AG04449 (cell line): ENCODE results near the gene ADAMTSL1.

Source experiments
- CTCF ChIA-PET: fragments of 350-600 bp; formaldehyde crosslinking; extraction: SDS; loops from one replicate; lab custom pipeline; 2021; ENCODE audit warnings: antibody characterized with exemption; lab: Yijun Ruan, JAX
- POLR2A ChIA-PET: fragments of 400-600, 350-600 bp; formaldehyde crosslinking; extraction: SDS; loops from one replicate; lab custom pipeline; 2020; ENCODE audit warnings: antibody characterized with exemption, inconsistent platforms; lab: Yijun Ruan, JAX
- DNase-seq: peaks from one replicate; pipeline ENCODE4 v3.0.0-alpha.2; 2010; ENCODE audit warnings: low read depth, low spot score
- H3K4me3 ChIP-seq: 2 replicates; pipeline ENCODE4 v1.5.1; 2011; ENCODE audit warnings: low read depth, mild to moderate bottlenecking, control low read depth, low read length
- CTCF ChIP-seq: IDR thresholded peaks from one replicate; pipeline ENCODE4 v1.5.1; 2011; ENCODE audit warnings: mild to moderate bottlenecking, moderate library complexity, low read length, control low read depth, inconsistent platforms; ENCODE audit not compliant: insufficient read depth; ENCODE audit errors: missing control alignments

The ADAMTSL1 gene

DNA sequence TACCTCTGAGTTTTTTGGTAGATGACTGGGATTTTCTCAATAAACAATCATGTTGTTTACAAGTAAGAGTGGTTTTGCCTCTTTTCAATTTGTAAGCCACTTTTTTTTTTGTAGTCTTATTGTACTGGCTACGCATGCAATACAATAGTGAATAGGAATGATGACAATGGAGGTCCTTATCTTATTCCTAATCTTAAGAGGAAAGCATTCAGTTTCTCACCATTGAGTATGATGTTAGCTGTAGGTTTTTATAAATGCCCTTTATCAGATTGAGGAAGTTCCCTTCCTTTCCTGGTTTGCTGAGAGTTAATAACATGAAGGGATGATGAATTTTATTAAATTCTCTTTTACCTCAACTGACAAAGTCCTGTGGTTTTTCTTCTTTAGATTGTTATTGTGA lies 155.2 kb downstream of the ADAMTSL1 start:
- DNase-seq, result no peak
- no peak overlapping the region for H3K4me3 ChIP-seq
- POLR2A ChIA-PET, result no interaction called here
- CTCF ChIA-PET, result interaction anchor here (1.5 kb wide), 1 partner anchor 17 kb away, joined by 5 read pairs; no protein-coding TSS in a partner anchor
- no peak for TF ChIP-seq CTCF

GRCh38 chr9:18632632-18633403 lies 158.9 kb downstream of the ADAMTSL1 start:
- ChIA-PET POLR2A (interaction anchor here (0.7 to 0.9 kb wide), 2 partner anchors 9 to 63 kb away, joined by 3 read pairs; no protein-coding TSS in a partner anchor), CTCF (interaction anchor here (0.9 to 1.3 kb wide), 6 partner anchors 9 to 396 kb away, joined by 3 to 5 read pairs (median 3); no protein-coding TSS in a partner anchor)
- no peak overlapping the region for H3K4me3 ChIP-seq
- peak; percentile 69 for DNase-seq
- no peak for TF ChIP-seq CTCF

- DNase-seq, result no peak
- TF ChIP-seq CTCF, result no peak
- CTCF ChIA-PET, result interaction anchor here (1.1 kb wide), 1 partner anchor 193 kb away, joined by 3 read pairs; no protein-coding TSS in a partner anchor
- POLR2A ChIA-PET, result no interaction called here
- H3K4me3 ChIP-seq, result no peak overlapping the region
Measured at GRCh38 chr9:18636781-18637180, 162.8 kb downstream of the ADAMTSL1 start.

DNA sequence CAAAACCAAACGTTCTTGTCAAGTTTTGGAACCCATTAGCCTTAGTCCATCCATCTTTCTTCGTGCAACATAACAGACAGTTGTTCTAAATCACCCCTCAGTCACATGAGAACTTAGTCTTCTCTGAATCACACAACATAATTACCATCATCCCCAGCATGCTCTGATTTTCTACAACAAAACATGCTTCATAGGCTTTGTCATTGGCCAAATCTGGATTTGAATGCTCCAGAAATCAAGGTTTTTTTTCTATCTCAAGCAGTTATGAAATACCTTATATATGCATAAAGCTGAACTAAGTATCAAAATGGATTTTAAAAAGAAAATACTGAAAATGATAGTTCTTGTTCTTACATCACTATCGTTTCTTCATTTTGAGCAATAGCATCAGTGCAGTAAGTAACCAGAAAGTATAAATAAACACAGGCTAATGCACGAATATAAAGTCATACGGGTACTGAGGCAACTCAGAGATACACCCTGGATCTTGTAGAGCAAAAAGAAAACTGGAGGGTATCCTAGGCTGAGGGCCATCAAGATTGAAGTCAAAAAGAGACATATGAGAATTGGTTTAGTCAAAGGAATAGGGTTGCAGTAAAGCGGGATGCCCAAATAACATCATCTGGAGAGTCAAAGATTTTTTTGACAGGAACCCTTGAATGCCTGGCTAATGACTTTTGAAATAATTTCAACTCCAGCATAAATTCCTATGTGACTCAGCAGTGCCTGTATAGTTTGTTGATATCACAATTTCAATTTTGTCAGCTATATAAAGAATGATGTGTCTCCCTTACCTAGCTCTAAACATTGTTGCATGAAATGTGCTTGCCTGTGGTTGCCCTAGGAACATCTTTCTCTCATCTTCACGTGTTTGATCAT lies 164.7 kb downstream of the ADAMTSL1 start:
- DNase-seq, result no peak
- H3K4me3 ChIP-seq, result no peak overlapping the region
- no peak for TF ChIP-seq CTCF
- ChIA-PET POLR2A (no interaction called here), CTCF (interaction anchor here (0.6 kb wide), 1 partner anchor 640 kb away, joined by 3 read pairs; no protein-coding TSS in a partner anchor)

DNA sequence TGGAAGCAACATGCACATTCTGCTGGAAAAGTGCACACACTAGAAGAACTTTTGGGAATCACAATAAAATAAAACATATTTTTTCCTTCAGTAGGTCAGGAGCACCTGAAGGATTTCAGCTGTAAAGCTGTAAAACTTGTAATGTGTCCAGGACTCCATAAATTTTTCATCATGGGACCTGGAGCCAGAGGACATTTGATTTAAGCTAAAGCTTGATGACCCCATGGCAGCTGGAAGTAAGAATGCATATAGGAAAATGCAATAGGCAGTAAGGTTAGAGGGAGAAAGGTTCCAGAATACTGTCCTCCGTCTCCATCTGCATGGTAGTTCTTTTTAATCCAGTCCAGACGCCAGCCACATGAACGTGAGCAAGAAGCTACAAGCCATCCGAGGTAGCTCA lies 166.0 kb downstream of the ADAMTSL1 start:
- no peak for TF ChIP-seq CTCF
- no peak overlapping the region for H3K4me3 ChIP-seq
- ChIA-PET POLR2A (no interaction called here), CTCF (interaction anchor here (1.2 kb wide), 1 partner anchor 37 kb away, joined by 3 read pairs; no protein-coding TSS in a partner anchor)
- DNase-seq, result no peak
